Islet precursor cell (in vitro differentiated cells): ENCODE measurements around the gene ASXL2.

ENCODE experiments used
- DNase-seq: peaks from one replicate; pipeline ENCODE4 v3.0.0-alpha.2; 2018

The ASXL2 gene

GRCh38 chr2:25684577-25685473, 193.5 kb downstream of the ASXL2 start:
- no peak for DNase-seq
